ENCODE data around the gene FBXO21.
A peak's percentile ranks its signal among the peaks of the same experiment; 100 is the strongest.
"Not testable (repeated sequence)": the region's sequence is repeated elsewhere in the genome, so short reads cannot be mapped to it uniquely, and the experiment has no call there.

Gene FBXO21, protein sequence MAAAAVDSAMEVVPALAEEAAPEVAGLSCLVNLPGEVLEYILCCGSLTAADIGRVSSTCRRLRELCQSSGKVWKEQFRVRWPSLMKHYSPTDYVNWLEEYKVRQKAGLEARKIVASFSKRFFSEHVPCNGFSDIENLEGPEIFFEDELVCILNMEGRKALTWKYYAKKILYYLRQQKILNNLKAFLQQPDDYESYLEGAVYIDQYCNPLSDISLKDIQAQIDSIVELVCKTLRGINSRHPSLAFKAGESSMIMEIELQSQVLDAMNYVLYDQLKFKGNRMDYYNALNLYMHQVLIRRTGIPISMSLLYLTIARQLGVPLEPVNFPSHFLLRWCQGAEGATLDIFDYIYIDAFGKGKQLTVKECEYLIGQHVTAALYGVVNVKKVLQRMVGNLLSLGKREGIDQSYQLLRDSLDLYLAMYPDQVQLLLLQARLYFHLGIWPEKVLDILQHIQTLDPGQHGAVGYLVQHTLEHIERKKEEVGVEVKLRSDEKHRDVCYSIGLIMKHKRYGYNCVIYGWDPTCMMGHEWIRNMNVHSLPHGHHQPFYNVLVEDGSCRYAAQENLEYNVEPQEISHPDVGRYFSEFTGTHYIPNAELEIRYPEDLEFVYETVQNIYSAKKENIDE

GRCh38 chr12:117190210-117190781, at the start of gene FBXO21:
TSS of gene FBXO21 (minus strand) at chr12:117190470. CDS start at chr12:117190456, 14 bp downstream.
- DNase-seq = peak; percentile 82

GRCh38 chr12:117236456-117237001, 46.3 kb upstream of the FBXO21 start:
- peak; percentile 66 for DNase-seq

DNA sequence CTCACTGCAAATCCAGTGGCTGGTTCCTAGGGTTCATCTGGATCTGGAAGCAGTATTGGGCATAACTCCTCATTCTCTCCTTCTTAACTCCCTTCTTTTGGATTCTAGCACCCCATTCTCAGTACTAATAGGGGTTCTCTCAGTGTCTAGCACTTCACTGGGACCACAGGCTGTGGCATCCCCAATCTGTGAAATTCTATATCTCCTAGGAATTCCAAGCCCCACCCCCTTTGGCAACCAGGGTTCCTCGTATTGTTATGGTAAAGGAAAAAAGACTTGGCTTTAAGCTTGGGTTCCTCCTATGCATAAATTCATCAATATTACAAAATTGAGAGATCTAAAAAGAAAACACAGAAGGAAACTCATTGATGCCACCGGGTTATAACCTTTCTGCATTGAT, 45.0 kb upstream of the FBXO21 start:
- no peak for DNase-seq

- no peak for DNase-seq
These were observed 44.2 kb upstream of the FBXO21 start for GRCh38 chr12:117234441-117234840.

GRCh38 chr12:117231750-117232149, 41.5 kb upstream of the FBXO21 start:
- DNase-seq = no peak

GRCh38 chr12:117228239-117228638, 38.0 kb upstream of the FBXO21 start:
- DNase-seq = no peak

GRCh38 chr12:117227000-117227653, 36.9 kb upstream of the FBXO21 start:
- DNase-seq = no peak

- DNase-seq = no peak
These were observed 36.2 kb upstream of the FBXO21 start for GRCh38 chr12:117226505-117226904.

DNA sequence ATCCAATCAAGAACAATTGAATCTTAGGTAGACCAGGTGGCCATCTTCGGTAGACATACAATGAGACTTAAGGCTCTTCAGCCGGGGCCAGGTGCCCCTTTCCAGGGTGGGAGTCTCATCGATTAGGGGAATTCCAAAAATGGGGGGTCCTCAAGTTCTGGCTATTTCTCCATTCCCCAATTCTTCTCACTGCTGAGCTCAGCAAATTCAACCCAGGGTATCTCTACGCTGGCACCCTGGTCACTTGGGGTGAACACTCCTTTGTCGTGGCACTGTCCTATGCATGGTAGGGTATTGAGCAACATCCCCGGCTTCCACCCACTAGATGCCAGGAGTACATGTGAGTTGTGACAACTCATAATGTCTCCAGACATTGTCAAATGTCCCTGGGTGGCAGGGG, 34.9 kb upstream of the FBXO21 start:
- no peak for DNase-seq

GRCh38 chr12:117220947-117221346, 30.7 kb upstream of the FBXO21 start:
- DNase-seq = not testable (repeated sequence)

GRCh38 chr12:117218149-117218548, 27.9 kb upstream of the FBXO21 start:
- no peak for DNase-seq

GRCh38 chr12:117216686-117217085, 26.4 kb upstream of the FBXO21 start:
- DNase-seq = no peak

GRCh38 chr12:117214797-117215196, 24.5 kb upstream of the FBXO21 start:
- no peak for DNase-seq

- DNase-seq = no peak
These were observed 23.1 kb upstream of the FBXO21 start for GRCh38 chr12:117213295-117213808.

DNA sequence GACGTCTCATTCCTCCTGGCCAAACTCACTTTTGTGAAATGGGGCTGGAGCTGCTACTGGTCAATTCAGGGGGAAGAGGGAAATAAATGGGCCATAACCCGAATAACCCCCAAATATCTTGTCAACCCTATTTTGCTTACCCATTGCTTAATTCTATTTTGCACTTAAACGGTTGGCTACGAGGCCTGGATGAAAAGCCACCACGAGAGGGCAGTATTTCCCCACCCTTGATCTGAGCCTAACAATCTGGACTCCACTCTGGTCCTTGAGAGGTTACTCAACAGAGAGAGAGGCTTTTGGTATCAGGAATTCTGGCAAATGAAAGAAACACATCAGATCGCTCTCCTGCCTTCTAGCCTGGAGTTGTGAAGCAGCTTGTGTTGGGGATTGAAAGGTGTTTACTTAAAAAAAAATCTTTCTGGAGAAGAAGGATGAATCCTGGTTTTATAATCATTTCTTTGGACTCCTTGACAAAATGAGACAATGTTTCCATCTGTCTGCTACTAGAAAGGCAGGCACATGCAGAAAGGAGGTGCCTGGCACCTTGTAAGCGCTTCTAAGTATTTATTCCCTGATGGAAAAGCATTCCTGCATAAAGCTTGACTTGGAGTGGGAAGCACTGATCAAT, 22.4 kb upstream of the FBXO21 start:
- peak; percentile 69 for DNase-seq

DNA sequence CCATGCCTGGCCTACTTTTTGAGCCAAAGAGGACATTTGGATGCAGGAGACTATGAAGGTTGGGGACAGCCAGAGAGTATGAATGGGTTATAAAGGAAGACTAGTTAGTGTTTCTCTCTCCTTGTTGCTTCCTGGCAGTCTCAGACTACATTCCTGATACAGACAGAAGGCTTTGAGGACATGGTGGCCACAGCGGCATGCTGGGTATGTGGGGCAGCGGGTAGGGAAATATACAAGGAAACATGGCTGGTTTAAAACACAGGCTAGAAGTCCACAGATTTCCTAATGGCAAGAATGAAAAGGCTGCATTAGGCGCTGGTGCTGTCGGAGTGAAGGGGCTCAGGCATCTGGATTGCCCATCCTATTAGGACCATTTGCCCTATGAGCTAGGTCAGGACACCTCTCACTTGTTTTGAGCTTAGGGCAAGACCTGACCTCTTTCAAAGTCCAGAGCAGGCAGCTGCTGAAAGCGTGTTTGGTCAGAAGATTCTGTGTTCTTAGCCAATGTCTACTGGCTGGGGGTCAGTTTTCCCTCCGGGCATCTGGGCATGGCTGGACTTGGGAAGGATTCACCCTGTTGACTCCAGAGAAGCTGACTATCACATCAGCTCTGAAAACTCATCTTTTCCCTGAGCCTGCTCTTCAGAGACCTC, 20.1 kb upstream of the FBXO21 start:
- DNase-seq = no peak

- DNase-seq = no peak
These were observed 19.4 kb upstream of the FBXO21 start for GRCh38 chr12:117209626-117210025.

GRCh38 chr12:117208811-117209455, 18.7 kb upstream of the FBXO21 start:
- no peak for DNase-seq

- no peak for DNase-seq
These were observed 17.9 kb upstream of the FBXO21 start for GRCh38 chr12:117208206-117208605.

- no peak for DNase-seq
These were observed 17.4 kb upstream of the FBXO21 start for GRCh38 chr12:117207675-117208074.

- no peak for DNase-seq
These were observed 12.3 kb upstream of the FBXO21 start for GRCh38 chr12:117202556-117202955.

All from hematopoietic multipotent progenitor cell treated with erythropoietin and hydrocortisone succinate and interleukin-3 and kit ligand, for 8 days (in vitro differentiated cells).